GM19240 (cell line): ENCODE results near the gene DEFB124.
"Not testable (repeated sequence)": the region's sequence is repeated elsewhere in the genome, so short reads cannot be mapped to it uniquely, and the experiment has no call there.

Experiments used
- DNase-seq: peaks from one replicate; pipeline ENCODE4 v3.0.0; 2011; ENCODE audit warnings: low spot score; ENCODE audit not compliant: insufficient read length

Gene DEFB124

GRCh38 chr20:31426891-31427551 is 47.9 kb downstream of the DEFB124 start:
- DNase-seq: not testable (repeated sequence)

DNA sequence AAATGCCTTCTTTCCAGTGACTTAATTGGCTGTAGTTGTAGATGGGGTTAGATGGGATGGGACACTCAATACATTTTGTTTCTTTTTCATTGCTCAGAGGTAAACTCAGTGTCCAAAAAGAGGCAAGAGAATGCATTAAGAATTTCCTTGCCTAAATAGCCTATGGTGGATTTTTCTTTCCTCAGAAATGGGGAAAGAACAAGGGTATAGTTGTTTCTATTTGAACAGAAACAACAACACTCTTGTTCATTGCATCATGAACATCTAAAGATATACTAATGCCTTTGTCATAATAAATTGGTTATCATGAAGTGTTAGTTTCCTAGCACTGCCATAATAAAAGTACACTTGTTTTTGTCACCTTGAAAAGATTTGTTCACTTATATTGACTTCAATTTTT is 49.1 kb downstream of the DEFB124 start:
- no peak for DNase-seq

DNA sequence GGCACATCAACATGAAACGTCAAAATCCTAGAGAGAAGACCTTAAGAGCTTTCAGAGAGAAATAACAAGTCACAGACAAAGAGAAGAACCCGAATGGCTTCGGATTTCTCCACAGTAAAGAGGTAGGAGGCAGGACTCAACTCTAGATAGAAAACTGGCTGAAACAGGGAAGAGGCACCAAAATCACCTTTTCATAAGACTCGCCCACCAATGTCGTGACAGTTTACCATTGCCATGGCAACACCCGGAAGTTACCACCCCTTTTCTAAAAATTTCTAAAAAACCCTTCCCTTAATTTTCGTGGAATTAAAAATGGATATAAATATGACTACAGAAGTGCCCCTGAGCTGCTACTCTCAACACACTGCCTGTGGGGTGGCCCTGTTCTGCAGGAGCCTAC is 56.6 kb downstream of the DEFB124 start:
- DNase-seq: no peak

GRCh38 chr20:31415653-31416052 is 59.3 kb downstream of the DEFB124 start:
- DNase-seq: no peak
